SIG-M5 (cell line): Measurements from ENCODE around the gene DMRTA2.
"Not testable (repeated sequence)": the region's sequence is repeated elsewhere in the genome, so short reads cannot be mapped to it uniquely, and the experiment has no call there.

Source experiments
- DNase-seq: peaks from one replicate; lab custom pipeline; 2025; lab: John Stamatoyannopoulos, UW

Gene DMRTA2

GRCh38 chr1:50381551-50381950 is 41.7 kb downstream of the DMRTA2 start:
- DNase-seq = not testable (repeated sequence)

GRCh38 chr1:50378770-50379169 is 44.5 kb downstream of the DMRTA2 start:
- DNase-seq = peak; percentile 31

DNA sequence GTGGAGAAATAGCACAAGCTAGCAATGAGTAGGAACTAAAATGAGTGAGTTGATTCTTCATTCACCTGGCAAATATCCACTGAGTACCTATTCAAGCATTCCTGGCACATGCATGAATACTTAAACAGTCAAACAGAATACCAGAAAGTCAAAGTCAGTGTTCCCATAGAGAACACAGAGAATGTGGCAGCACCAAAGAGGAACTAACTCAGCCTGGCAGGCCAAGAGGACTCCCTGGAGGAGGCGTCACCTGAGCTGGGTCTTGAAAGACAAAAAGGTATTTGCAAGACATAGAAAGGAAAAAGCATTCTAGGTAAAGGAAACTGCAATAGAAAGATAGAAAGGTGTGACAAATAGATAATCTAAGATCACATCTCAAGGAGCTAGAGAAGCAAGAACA is 49.7 kb downstream of the DMRTA2 start:
- no peak for DNase-seq

DNA sequence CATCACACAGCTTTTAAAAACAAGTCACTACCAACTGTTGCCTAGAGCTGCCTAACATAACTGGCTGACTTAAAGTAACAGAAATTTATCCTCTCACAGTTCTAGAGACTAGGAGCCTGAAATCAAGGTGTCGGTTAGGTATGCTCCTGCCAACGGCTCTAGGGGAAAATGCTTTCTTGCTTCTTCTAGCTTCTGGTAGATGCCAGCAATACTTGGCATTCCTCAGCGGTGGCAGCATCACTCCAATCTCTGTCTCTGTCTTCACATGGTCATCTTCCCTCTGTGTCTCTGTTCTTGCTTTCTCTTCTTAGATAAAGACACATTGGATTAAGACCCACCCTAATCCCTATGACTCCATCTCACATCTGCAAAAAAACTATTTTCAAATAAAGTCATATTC is 51.5 kb downstream of the DMRTA2 start:
- no peak for DNase-seq

GRCh38 chr1:50369830-50370229 is 53.4 kb downstream of the DMRTA2 start:
- no peak for DNase-seq

GRCh38 chr1:50369008-50369634 is 54.1 kb downstream of the DMRTA2 start:
- no peak for DNase-seq

DNA sequence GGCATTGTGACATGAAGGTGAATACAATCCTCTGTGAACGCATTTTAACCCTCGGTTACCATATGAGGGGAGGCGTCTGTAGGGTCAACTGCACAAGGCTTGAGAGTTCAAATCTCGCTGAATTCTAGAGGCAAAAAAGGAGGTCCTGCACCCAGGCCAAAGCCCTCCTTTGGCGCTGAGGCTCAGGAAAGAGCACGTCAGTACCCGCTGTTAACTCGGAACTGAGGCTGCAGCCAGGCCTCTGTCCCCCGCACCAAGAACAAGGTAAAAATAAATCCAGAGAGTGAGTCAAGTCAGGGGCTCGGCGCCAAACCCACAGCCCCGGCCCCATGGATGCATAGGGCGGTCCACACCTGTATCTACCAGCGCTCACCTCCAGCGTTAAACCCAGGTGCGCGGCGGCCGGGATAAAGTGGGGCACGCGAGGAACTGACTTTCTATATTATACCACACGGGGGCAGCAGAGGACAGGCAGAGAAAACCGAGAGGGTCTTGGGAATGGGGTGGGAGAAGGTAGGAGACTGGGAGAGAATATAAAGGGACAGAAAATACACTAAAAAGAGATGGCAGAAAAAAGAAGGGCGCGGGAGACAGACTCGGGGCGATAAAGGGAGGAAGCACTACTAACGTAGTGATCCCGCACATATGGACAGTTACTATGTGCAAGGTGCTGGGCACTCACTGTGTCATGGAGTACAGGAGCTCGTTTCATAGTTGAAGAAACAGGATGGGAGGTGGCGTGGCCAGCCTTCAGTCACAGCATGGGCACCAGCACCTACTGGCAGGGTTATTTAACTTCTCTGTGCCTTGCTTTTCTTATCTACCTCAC is 54.9 kb downstream of the DMRTA2 start:
- no peak for DNase-seq
